ENCODE measurements around the gene PPP1R14C.

DNA sequence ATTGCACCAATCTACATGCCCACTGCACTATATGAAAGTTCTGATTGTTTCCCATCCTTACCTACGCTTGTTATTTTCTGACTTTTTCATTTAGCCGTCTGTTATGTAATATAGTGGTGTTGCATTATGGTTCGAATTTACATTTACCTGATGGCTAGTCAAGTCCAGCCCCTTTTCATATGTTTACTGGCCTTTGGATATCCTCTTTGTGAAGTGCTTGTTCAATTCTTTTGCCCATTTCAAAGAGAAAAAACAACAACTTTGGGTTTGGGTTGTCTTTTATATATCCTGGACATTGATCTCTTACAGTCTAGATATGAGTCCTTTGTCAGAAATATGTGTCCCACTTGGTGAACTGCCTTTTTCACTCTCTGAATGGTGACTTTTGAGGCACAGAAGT is 21.1 kb downstream of the PPP1R14C start:
- TF ChIP-seq, protein P1, sequence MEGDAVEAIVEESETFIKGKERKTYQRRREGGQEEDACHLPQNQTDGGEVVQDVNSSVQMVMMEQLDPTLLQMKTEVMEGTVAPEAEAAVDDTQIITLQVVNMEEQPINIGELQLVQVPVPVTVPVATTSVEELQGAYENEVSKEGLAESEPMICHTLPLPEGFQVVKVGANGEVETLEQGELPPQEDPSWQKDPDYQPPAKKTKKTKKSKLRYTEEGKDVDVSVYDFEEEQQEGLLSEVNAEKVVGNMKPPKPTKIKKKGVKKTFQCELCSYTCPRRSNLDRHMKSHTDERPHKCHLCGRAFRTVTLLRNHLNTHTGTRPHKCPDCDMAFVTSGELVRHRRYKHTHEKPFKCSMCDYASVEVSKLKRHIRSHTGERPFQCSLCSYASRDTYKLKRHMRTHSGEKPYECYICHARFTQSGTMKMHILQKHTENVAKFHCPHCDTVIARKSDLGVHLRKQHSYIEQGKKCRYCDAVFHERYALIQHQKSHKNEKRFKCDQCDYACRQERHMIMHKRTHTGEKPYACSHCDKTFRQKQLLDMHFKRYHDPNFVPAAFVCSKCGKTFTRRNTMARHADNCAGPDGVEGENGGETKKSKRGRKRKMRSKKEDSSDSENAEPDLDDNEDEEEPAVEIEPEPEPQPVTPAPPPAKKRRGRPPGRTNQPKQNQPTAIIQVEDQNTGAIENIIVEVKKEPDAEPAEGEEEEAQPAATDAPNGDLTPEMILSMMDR (conservative IDR thresholded peaks at IDR 0.05 in 1 of 2, IDR thresholded peaks at IDR 0.05 in 1 of 2; ENCODE audit: extremely low read depth in 1 of 2, insufficient read depth in 1 of 2, low read depth in 1 of 2, low read length in 2 of 2), result no peak
- TF ChIP-seq EZH2 (IDR thresholded peaks at IDR 0.05; ENCODE audit: borderline replicate concordance, low read length), result no peak
